Gastroesophageal sphincter (tissue), 4 donors: Measurements from ENCODE around the gene HSD17B8. TPM values are rescaled to one million over a fixed set of nuclear protein-coding genes. Genes with fewer than 3 reads are reported as not detected.

Experiments
- ATAC-seq: fragments of 150-250 bp; one replicate; pipeline ENCODE4 v1.9.1; 2016; ENCODE audit warnings: mild to moderate bottlenecking, moderate library complexity
- H3K27ac ChIP-seq, 4 donors: fragments of 200-600 bp; sonication (generic) in 3 of 4; 1 replicate in 3 of 4; 2 replicates in 1 of 4; pipeline ENCODE4 v1.5.1; 2016 to 2019
- H3K27me3 ChIP-seq: fragments of 200-600 bp; sonication (generic); one replicate; pipeline ENCODE4 v1.5.1; 2019
- H3K36me3 ChIP-seq, 2 donors: fragments of 200-600 bp; sonication (generic); one replicate each; pipeline ENCODE4 v1.5.1; 2019; ENCODE audit warnings: control low read depth in 1 of 2
- H3K4me1 ChIP-seq, 3 donors: fragments of 200-600 bp; sonication (generic); 1 replicate in 2 of 3; 2 replicates in 1 of 3; pipeline ENCODE4 v1.5.1; 2016 to 2019; ENCODE audit warnings: control low read depth in 2 of 3
- H3K4me3 ChIP-seq, 2 donors: fragments of 200-600 bp; sonication (generic); one replicate each; pipeline ENCODE4 v1.5.1; 2019; ENCODE audit warnings: mild to moderate bottlenecking in 1 of 2, moderate library complexity in 1 of 2
- H3K9me3 ChIP-seq, 3 donors: fragments of 200-600 bp; sonication (generic); one replicate each; pipeline ENCODE4 v1.5.1; 2017 to 2019; ENCODE audit warnings: control low read depth in 2 of 3
- EP300 ChIP-seq: sonication (generic); formaldehyde crosslinking; IDR thresholded peaks from one replicate; pipeline ENCODE4 v1.6.1; 2017; ENCODE audit warnings: antibody characterized with exemption, mild to moderate bottlenecking
- POLR2A ChIP-seq, 2 donors: fragments of 450-650 bp; IDR thresholded peaks; one replicate each; pipeline ENCODE4 v1.6.1; 2017; ENCODE audit warnings: antibody characterized with exemption in 2 of 2, mild to moderate bottlenecking in 2 of 2, moderate library complexity in 1 of 2
- POLR2AphosphoS5 ChIP-seq: sonication (generic); formaldehyde crosslinking; IDR thresholded peaks from one replicate; pipeline ENCODE4 v1.6.1; 2017; ENCODE audit warnings: antibody characterized with exemption
- WGBS, 2 donors: methylation state at CpG; one replicate each; pipeline ENCODE4 v1.1.5; 2018; ENCODE audit warnings: low coverage in 1 of 2; 5-methylcytosine and 5-hydroxymethylcytosine counted together
- total RNA-seq, 4 donors: library from RNA; depleted of rRNA; stranded (reverse); fragments of >200 nt; gene quantifications; one replicate each; pipeline ENCODE4 v1.1.0, GENCODE V29; 2016
- TF ChIP-seq, protein P1 (sequence below), 4 experiments: fragments of 200-600 bp in 2 of 4; fragments of 450-650 bp in 2 of 4; sonication (generic) in 1 of 4; IDR thresholded peaks; one replicate each; pipeline ENCODE4 v1.5.1; 2017 to 2019; ENCODE audit warnings: antibody characterized with exemption in 4 of 4, mild to moderate bottlenecking in 2 of 4, moderate library complexity in 2 of 4

Gene HSD17B8
- total RNA-seq, 4 donors from 2014 or later = 2.2 to 16.1 (median 12.2) TPM

DNA sequence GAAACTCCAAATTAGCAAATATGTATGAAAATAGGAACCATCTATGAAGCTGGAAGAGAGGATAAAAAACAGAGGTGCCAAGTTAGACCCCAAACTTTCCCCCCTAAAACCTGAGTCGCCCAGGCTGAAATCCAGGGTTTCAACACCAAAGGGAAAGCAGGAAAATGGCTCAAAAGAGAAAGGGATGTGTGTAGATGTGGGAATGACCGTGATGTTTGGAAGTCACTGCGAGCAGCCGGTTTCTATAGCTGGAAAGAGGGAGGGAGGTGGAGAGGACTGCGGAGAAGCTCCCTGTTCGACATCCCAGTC is 8.4 kb downstream of the HSD17B8 start:
- no peaks in the 10 kb centered on the region for H3K27me3 ChIP-seq
- H3K9me3 ChIP-seq = no peaks in the 10 kb centered on the region
- peak overlapping the region in 2 of 4 donors; percentile 11 to 65 for H3K27ac ChIP-seq
- H3K36me3 ChIP-seq = peaks cover 0 to 29% of the 10 kb centered on the region in 2 donors
- H3K4me3 ChIP-seq = peak overlapping the region; percentile 8 to 55
- no peak for ATAC-seq
- no peak for TF ChIP-seq POLR2AphosphoS5
- no peak for TF ChIP-seq EP300
- TF ChIP-seq POLR2A (IDR thresholded peaks at IDR 0.05) = no peak
- TF ChIP-seq, protein P1, sequence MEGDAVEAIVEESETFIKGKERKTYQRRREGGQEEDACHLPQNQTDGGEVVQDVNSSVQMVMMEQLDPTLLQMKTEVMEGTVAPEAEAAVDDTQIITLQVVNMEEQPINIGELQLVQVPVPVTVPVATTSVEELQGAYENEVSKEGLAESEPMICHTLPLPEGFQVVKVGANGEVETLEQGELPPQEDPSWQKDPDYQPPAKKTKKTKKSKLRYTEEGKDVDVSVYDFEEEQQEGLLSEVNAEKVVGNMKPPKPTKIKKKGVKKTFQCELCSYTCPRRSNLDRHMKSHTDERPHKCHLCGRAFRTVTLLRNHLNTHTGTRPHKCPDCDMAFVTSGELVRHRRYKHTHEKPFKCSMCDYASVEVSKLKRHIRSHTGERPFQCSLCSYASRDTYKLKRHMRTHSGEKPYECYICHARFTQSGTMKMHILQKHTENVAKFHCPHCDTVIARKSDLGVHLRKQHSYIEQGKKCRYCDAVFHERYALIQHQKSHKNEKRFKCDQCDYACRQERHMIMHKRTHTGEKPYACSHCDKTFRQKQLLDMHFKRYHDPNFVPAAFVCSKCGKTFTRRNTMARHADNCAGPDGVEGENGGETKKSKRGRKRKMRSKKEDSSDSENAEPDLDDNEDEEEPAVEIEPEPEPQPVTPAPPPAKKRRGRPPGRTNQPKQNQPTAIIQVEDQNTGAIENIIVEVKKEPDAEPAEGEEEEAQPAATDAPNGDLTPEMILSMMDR (IDR thresholded peaks at IDR 0.05) = no peak
- H3K4me1 ChIP-seq = peaks cover 0 to 41% (median 7%) of the 10 kb centered on the region in 3 donors
- WGBS, 2 donors = 0 to 8% methylated on average over 4 to 6 of the region's 6 CpGs

DNA sequence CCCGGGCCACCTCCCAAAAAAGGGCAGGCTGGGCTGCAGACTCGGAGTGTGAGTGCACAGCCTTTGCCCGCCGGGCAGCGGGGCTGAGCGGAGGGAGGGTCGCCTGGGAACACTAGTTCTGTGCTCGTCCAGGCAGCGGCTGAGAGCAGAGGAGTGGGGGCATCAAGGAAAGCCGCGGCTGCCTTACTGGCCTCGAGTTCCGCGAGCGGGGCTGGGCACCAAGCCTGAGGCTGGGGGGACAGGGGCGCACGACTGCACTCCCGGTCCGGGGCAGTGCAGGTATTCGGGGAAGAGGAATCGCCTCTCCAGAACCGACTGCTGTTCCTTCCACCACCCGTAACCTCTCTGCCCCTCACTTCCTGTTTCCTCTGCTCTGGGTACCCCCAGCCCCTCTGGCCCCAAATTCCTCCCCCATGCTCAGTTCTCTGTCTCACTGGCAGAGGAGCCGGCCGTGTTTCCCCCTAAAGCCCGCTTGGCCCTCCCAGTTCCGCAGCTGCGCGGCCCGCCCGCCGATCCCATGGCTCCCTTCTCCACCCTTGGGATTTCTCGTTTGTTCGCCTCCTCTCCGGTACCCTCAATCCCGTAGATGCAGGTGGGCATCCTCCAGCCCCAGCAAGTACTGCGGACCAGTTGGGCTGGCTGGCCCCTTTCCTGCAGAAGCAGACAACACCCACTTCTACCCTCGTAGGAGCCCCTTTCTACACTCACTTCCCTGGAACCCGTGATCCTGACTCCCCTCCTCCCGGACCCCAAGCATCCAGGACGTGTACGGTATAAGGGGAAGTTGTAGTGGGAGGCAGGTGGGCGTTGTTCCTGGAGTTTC is 8.9 kb downstream of the HSD17B8 start:
- Histone ChIP-seq H3K27me3 (no peaks in the 10 kb centered on the region), H3K36me3 (peaks cover 0 to 29% of the 10 kb centered on the region in 2 donors), H3K4me3 (peak overlapping the region; percentile 8 to 55), H3K4me1 (peaks cover 0 to 39% (median 7%) of the 10 kb centered on the region in 3 donors), H3K27ac (peak overlapping the region in 3 of 4 donors; percentile 11 to 65 (median 35)), H3K9me3 (no peaks in the 10 kb centered on the region)
- peak; percentile 35 for ATAC-seq
- peak in 1 of 2 donors; percentile 10 for TF ChIP-seq POLR2A (IDR thresholded peaks at IDR 0.05)
- TF ChIP-seq, protein P1 (IDR thresholded peaks at IDR 0.05) = no peak
- 1% methylated on average over 21 of the region's 43 CpGs; no CpG with 5 or more reads in 1 of the 2 donors for WGBS, 2 donors

DNA sequence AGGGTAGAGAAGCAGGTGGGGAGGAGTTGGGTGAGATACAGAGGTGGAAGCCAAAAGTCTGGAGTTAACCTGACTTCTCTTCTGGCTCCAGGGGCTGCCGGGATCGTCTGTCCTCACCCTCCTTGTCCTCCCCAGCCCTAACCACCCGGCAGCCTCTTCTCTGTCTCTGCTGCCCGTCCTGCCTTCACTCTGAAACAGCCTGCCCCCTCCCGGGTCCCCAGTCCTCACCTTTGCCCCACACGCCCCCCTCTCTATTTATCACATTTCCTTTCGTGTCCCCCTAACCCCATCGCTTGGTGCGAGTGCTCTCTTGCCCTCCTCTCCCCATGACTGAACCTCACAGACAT is 9.5 kb downstream of the HSD17B8 start:
- TF ChIP-seq, protein P1 (IDR thresholded peaks at IDR 0.05) = no peak
- TF ChIP-seq POLR2A (IDR thresholded peaks at IDR 0.05) (no peak), EP300 (no peak), POLR2AphosphoS5 (no peak)
- peaks cover 0 to 34% (median 7%) of the 10 kb centered on the region in 3 donors for H3K4me1 ChIP-seq
- H3K27ac ChIP-seq = peak overlapping the region in 2 of 4 donors; percentile 33 to 65
- no peaks in the 10 kb centered on the region for H3K27me3 ChIP-seq
- no peaks in the 10 kb centered on the region for H3K9me3 ChIP-seq
- H3K4me3 ChIP-seq = peak overlapping the region in 1 of 2 donors; percentile 55
- 4% methylated on average over 8 of the region's 9 CpGs; no CpG with 5 or more reads in 1 of the 2 donors for WGBS, 2 donors
- H3K36me3 ChIP-seq = peaks cover 0 to 29% of the 10 kb centered on the region in 2 donors
- no peak for ATAC-seq

DNA sequence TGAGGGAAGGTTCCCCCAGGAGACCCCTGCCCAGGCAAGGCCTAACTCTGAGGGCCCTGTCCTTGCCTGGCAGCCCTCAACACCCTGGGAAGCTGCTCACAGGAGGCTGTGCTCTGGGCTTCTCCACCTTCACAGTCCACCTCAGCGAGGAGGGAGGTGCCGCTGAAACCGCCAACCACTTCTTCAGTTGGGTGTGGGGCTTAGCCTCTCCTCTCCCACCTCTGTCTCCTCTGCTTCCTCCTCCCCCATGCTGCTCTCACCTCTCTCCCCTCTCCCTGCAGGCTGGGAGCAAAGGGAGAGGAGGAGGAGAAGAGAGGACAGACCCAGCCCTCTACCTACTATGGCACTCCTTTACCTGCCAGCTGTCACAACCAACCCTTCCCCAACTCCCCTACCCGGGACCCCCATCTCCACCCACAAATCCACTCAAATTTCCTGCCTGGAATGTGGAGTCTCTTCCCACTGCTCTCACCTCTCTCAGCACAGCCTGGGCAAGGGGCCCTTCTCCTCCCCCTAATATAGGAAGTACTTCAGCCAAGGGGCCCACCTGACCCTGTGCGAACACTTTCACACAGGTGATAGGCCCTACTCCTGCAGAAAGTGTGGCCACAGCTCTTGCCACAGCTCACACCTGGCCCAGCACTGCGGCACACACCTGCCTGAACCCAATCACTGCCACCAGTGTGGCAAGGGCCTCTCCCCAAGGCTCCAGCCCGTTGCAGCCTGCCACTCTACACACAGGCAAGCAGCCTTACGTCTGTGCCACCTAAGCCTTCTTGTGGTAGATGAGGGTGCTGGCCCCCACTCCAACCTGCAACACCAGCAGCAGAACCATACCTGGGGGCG is 11.0 kb downstream of the HSD17B8 start:
- Histone ChIP-seq H3K27me3 (peaks cover 14% of the 10 kb centered on the region), H3K36me3 (peaks cover 0 to 17% of the 10 kb centered on the region in 2 donors), H3K4me1 (peaks cover 0 to 23% (median 7%) of the 10 kb centered on the region in 3 donors), H3K4me3 (no peak overlapping the region), H3K27ac (no peak overlapping the region), H3K9me3 (no peaks in the 10 kb centered on the region)
- WGBS, 2 donors = 50 to 57% methylated on average over 1 of the region's 9 CpGs
- TF ChIP-seq POLR2AphosphoS5 (no peak), EP300 (no peak), POLR2A (IDR thresholded peaks at IDR 0.05) (no peak)
- TF ChIP-seq, protein P1 (IDR thresholded peaks at IDR 0.05) = no peak
- ATAC-seq = no peak
